Heart right ventricle (tissue), 16 donors: Measurements from ENCODE around the gene SLC2A8. TPM values are rescaled to one million over a fixed set of nuclear protein-coding genes. Genes with fewer than 3 reads are reported as not detected.

ENCODE experiments used
- ATAC-seq, 8 donors: fragments of 200-7000 bp; cut with Tn5 transposase; one replicate each; pipeline ENCODE4 v1.9.1; 2020; ENCODE audit warnings: mild to moderate bottlenecking in 8 of 8, moderate library complexity in 8 of 8, moderate number of reproducible peaks in 1 of 8
- DNase-seq, 2 donors: peaks; one replicate each; pipeline ENCODE4 v3.0.0-alpha.2; 2020
- H3K27ac ChIP-seq, 10 donors: fragments of 200-600 bp; sonication (generic) in 2 of 10; one replicate each; pipeline versions ENCODE4 v1.5.0 to v1.8.0; 2020 to 2022; ENCODE audit warnings: mild to moderate bottlenecking in 3 of 10
- H3K27me3 ChIP-seq, 7 donors: fragments of 200-600 bp; one replicate each; pipeline ENCODE4 v1.8.0; 2021 to 2022; ENCODE audit warnings: mild to moderate bottlenecking in 2 of 7
- H3K36me3 ChIP-seq, 9 donors: fragments of 200-600 bp; sonication (generic) in 1 of 9; one replicate each; pipeline versions ENCODE4 v1.5.0 to v1.8.0; 2020 to 2022; ENCODE audit warnings: mild to moderate bottlenecking in 2 of 9
- H3K4me1 ChIP-seq, 9 donors: fragments of 200-600 bp; sonication (generic) in 1 of 9; one replicate each; pipeline versions ENCODE4 v1.5.0 to v1.8.0; 2020 to 2022; ENCODE audit warnings: mild to moderate bottlenecking in 4 of 9
- H3K4me3 ChIP-seq, 10 donors: fragments of 200-600 bp; sonication (generic) in 2 of 10; one replicate each; pipeline versions ENCODE4 v1.5.0 to v1.8.0; 2020 to 2022; ENCODE audit warnings: mild to moderate bottlenecking in 7 of 10, moderate library complexity in 2 of 10
- H3K9me3 ChIP-seq, 11 donors: fragments of 200-600 bp in 10 of 11; sonication (generic) in 2 of 11; one replicate each; pipeline versions ENCODE4 v1.5.0 to v1.8.0; 2013 to 2022; ENCODE audit warnings: mild to moderate bottlenecking in 2 of 11, control low read depth in 1 of 11, moderate library complexity in 1 of 11
- WGBS, 2 donors: extraction: QIAGEN DNeasy Blood & Tissue Kit; methylation state at CpG; one replicate each; pipeline ENCODE4 v1.1.7; 2013; ENCODE audit warnings: inconsistent platforms in 1 of 2; 5-methylcytosine and 5-hydroxymethylcytosine counted together
- intact Hi-C, 10 donors: fragments of 100-400 bp; cut with DNase I; formaldehyde crosslinking; loops; one replicate each; pipeline versions ENCODE4 v1.11.1 to v1.14.2; 2022
- polyA plus RNA-seq, 2 donors: library from polyadenylated mRNA; stranded (reverse); fragments of 200-250 nt; gene quantifications; one replicate each; pipeline ENCODE4 v1.2.3, GENCODE V29; 2013
- total RNA-seq, 10 donors: library from RNA; stranded (reverse); fragmentation: NEBNext Ultra II Directional in 3 of 10; extraction: Animal tissue kit (Norgen Biotek cat#: 25700) in 3 of 10; gene quantifications; one replicate each; pipeline versions ENCODE4 v1.2.1 to v1.2.4, GENCODE V29; 2021 to 2023
- TF ChIP-seq, protein P1 (sequence below), 9 donors: fragments of 200-600 bp; sonication (generic) in 2 of 9; IDR thresholded peaks; one replicate each; pipeline versions ENCODE4 v1.5.0 to v1.8.0; 2021 to 2022; ENCODE audit warnings: antibody characterized with exemption in 9 of 9, mild to moderate bottlenecking in 5 of 9, moderate library complexity in 1 of 9
- donor health status: Arrhythmogenic right ventricular cardiomyopathy.
- donor health status: ischemic (EF 13 %, LVEDD 7.1; RV severe dilation, severe dysfunction).
- donor health status: healthy with polysubstance abuse.
- donor health status: DM: no; HTN: yes; CAD: no.
- donor health status: DM: no; HTN: no; CAD: no.
- donor health status: ischemic (EF 25% LVEDD 6.9; RV normal size, moderate dysfunction).
- donor health status: ischemic (EF 25% LVEDD 5.7; RV mildly dilated, moderate dysfunction).
- donor health status: healthy.
- donor health status: DM: yes; HTN: yes; CAD: no.
- donor health status: Ischemic cardiomyopathy.
- donor health status: ischemic (EF 35%, LVEDD 5.7; RV mildly dilated, moderate dysfunction).
- donor health status: nonischemic (EF 11% LVEDD 7.7; RV severe dilation, severe dysfunction).
- donor health status: DM: yes; HTN: yes; CAD: no.
- donor health status: PGD.
- donor health status: ischemic (EF 29% LVEDD 5.4; RV normal size, mild dysfunction).
- donor health status: nonischemic (EF 23%, LVEDD 6.1; RV moderate dilation, normal function).

The SLC2A8 gene
- total and polyA plus RNA-seq, 12 donors: 10.0 to 26.7 (median 13.2) TPM

DNA sequence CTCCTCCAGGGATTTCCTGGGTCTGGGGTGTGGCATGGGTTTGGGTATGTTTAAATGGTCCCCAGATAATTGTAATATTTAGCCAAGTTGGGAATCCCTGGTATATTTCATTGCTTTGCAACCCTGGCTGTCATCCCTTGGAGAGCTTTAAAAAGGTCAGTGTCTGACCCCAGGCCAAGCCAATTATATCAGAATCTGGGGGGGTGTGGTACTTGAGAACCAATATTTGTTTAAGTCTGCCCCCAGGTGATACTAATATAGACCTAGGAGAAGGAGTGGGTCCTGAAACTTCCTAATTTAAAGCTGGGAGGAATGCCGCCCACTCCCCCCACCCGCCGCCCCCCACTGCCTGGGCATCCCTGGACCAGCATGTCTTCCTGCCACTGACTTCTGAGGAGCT is 38.2 kb upstream of the SLC2A8 start:
- WGBS, 2 donors: 94 to 96% methylated on average over 3 of the region's 3 CpGs
- H3K36me3 ChIP-seq: peaks cover 0 to 78% (median 0%) of the 10 kb centered on the region in 9 donors
- TF ChIP-seq, protein P1, sequence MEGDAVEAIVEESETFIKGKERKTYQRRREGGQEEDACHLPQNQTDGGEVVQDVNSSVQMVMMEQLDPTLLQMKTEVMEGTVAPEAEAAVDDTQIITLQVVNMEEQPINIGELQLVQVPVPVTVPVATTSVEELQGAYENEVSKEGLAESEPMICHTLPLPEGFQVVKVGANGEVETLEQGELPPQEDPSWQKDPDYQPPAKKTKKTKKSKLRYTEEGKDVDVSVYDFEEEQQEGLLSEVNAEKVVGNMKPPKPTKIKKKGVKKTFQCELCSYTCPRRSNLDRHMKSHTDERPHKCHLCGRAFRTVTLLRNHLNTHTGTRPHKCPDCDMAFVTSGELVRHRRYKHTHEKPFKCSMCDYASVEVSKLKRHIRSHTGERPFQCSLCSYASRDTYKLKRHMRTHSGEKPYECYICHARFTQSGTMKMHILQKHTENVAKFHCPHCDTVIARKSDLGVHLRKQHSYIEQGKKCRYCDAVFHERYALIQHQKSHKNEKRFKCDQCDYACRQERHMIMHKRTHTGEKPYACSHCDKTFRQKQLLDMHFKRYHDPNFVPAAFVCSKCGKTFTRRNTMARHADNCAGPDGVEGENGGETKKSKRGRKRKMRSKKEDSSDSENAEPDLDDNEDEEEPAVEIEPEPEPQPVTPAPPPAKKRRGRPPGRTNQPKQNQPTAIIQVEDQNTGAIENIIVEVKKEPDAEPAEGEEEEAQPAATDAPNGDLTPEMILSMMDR (IDR thresholded peaks at IDR 0.05): no peak
- no peak overlapping the region for H3K27ac ChIP-seq
- intact Hi-C loops: loop anchor here in 1 of 10 donors (10.0 kb wide), 1 partner anchor 144 kb away; no protein-coding TSS in a partner anchor
- DNase-seq: no peak
- no peak overlapping the region for H3K4me3 ChIP-seq
- H3K9me3 ChIP-seq: no peaks in the 10 kb centered on the region
- H3K27me3 ChIP-seq: no peaks in the 10 kb centered on the region
- peaks cover 0 to 16% (median 0%) of the 10 kb centered on the region in 9 donors for H3K4me1 ChIP-seq
- ATAC-seq: no peak

DNA sequence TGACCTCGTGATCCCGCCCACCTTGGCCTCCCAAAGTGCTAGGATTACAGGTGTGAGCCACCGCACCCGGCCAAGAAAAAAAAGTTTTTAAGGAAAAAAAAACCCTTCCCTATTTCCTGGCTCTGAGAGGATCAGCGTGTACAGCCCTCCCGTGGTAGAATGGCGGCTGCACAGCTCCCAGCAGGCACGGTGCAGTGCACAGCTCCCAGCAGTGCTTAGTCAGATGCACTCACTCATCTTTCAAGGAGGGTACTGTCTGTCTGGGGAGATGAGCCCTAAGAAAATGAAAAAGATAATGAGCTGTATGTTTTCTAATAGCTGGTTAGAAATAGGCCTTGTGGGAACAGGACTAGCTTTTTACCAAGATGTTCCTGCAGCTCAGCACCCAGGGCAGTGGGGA is 36.7 kb upstream of the SLC2A8 start:
- intact Hi-C loops: loop anchor here in 3 of 10 donors (1.0 to 10.0 kb wide), 3 partner anchors 37 to 145 kb away; partner anchors contain the start of gene SLC2A8 (in 1 of the 3)
- no peaks in the 10 kb centered on the region for H3K9me3 ChIP-seq
- H3K36me3 ChIP-seq: peaks cover 0 to 79% (median 6%) of the 10 kb centered on the region in 9 donors
- ATAC-seq: peak in 3 of 8 donors; percentile 47 to 64 (median 60)
- peaks cover 0 to 16% (median 0%) of the 10 kb centered on the region in 9 donors for H3K4me1 ChIP-seq
- H3K27ac ChIP-seq: no peak overlapping the region
- no peak overlapping the region for H3K4me3 ChIP-seq
- DNase-seq: no peak
- 68 to 71% methylated on average over 8 of the region's 8 CpGs for WGBS, 2 donors
- TF ChIP-seq, protein P1 (IDR thresholded peaks at IDR 0.05): peak in 5 of 9 donors; percentile 20 to 52 (median 34)
- no peaks in the 10 kb centered on the region for H3K27me3 ChIP-seq

DNA sequence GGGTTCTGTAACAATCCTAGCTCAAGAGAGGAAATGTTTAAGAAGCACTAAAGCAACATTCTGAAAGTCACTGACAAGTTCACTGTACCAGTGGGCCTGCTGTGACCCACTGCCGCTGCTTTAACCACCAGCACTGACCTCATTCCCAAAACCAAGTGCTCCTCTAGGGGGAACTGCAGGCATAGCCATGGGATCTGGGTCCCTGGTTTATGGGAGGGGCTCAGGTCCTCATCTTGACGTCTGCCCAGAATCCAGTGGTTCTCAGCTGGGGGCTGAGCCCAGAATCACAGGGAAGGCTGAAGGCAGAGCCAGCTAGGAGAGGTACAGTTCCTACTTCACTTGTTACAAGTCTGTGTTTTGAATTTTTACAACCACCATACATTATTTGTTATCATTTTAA is 36.1 kb upstream of the SLC2A8 start:
- peaks cover 0 to 16% (median 0%) of the 10 kb centered on the region in 9 donors for H3K4me1 ChIP-seq
- no peak overlapping the region for H3K27ac ChIP-seq
- no peaks in the 10 kb centered on the region for H3K27me3 ChIP-seq
- no peak overlapping the region for H3K4me3 ChIP-seq
- no peak for DNase-seq
- peak in 2 of 8 donors; percentile 22 to 44 for ATAC-seq
- 49 to 56% methylated on average over 2 of the region's 2 CpGs for WGBS, 2 donors
- intact Hi-C loops: loop anchor here in 3 of 10 donors (1.0 to 10.0 kb wide), 3 partner anchors 36 to 146 kb away; partner anchors contain the start of gene SLC2A8 (in 1 of the 3)
- TF ChIP-seq, protein P1 (IDR thresholded peaks at IDR 0.05): peak in 3 of 9 donors; percentile 3 to 8 (median 6)
- H3K36me3 ChIP-seq: peaks cover 0 to 79% (median 6%) of the 10 kb centered on the region in 9 donors
- H3K9me3 ChIP-seq: no peaks in the 10 kb centered on the region

DNA sequence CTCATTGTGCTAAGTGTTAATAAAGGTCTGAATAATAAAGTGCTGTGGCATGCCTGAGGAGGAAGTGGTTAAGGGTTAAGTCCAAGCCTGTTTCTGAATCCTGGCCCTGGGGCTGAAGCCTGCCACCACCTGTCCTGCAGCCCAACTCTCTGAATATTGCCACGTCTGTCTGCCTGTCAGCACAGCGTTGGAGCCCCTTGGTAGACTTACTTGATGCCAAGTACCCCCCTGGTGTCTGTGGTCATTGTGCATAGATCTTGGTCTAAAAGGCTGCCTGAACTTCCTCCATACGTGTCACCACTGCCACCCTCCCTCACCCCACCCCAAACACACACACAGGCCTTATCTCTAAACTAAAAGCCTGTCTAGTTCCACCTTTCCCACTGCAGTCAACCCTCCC is 35.4 kb upstream of the SLC2A8 start:
- intact Hi-C loops: loop anchor here in 2 of 10 donors (5.0 to 10.0 kb wide), 2 partner anchors 36 to 147 kb away; partner anchors contain the start of gene SLC2A8 (in 1 of the 2)
- WGBS, 2 donors: 70 to 75% methylated on average over 3 of the region's 3 CpGs
- DNase-seq: no peak
- no peak for ATAC-seq
- Histone ChIP-seq H3K4me1 (peaks cover 0 to 16% (median 0%) of the 10 kb centered on the region in 9 donors), H3K27ac (no peak overlapping the region), H3K4me3 (no peak overlapping the region), H3K9me3 (no peaks in the 10 kb centered on the region), H3K36me3 (peaks cover 0 to 76% (median 6%) of the 10 kb centered on the region in 9 donors), H3K27me3 (no peaks in the 10 kb centered on the region)
- TF ChIP-seq, protein P1 (IDR thresholded peaks at IDR 0.05): no peak
